ENCODE measurements around the gene FAM162A.

Gene FAM162A

DNA sequence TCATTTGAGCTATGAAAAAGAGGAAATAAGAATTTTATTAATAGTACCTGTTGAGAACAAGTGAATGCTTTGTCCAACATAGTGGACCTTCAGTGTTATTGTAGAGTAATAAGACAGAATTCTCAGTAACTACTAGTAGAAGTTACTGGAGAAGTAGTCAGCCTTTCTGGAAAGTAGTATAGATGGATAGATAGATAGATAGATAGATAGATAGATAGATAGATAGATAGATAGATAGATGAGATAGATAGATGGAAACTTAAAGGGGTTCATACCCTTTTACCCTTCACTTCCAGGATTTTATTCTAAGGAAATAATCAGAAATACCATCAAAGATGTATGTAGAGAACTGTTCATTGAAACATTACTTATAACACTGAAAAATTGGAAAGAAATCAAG is 5.2 kb downstream of the FAM162A start:
- no peak for DNase-seq (ENCODE audit: low spot score)

DNA sequence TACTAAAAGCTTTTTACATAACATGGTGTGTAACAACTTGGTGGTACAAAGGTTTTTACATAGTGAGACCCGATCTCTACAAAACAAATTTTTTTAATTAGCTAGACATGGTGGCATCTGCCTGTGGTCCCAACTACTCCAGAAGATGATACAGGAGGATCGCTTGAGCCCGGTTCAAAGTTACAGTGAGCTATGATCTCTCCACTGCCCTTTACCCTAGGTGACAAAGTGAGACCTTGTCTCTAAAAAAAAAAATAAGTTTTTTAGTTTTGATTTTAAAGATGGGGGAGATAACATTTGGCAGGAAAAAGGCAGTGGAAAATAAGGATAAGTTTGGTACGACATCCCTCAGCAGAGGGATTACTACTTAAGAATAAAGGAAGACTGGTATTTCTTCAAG is 5.9 kb downstream of the FAM162A start:
- no peak for DNase-seq (ENCODE audit: low spot score)

DNA sequence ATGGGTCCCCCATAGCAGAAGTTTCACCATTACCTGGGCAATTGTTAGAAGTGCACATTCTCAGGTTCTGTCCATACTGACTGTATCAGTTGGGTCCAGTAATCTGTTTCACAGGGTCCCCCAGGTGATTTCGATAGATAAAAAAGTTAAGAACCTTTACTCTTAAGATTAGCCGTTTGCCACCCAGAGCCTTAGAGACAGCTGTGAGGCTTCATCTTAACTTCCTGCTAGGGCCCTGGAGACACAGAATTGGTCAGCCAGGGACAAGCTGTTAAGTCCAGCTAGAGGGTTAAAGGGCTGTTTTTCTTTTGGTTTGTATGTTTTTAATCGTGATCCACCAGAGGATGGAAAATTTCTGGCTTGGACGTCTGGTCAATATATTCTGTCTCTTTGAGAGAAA is 6.7 kb downstream of the FAM162A start:
- DNase-seq (ENCODE audit: low spot score): peak; percentile 48

DNA sequence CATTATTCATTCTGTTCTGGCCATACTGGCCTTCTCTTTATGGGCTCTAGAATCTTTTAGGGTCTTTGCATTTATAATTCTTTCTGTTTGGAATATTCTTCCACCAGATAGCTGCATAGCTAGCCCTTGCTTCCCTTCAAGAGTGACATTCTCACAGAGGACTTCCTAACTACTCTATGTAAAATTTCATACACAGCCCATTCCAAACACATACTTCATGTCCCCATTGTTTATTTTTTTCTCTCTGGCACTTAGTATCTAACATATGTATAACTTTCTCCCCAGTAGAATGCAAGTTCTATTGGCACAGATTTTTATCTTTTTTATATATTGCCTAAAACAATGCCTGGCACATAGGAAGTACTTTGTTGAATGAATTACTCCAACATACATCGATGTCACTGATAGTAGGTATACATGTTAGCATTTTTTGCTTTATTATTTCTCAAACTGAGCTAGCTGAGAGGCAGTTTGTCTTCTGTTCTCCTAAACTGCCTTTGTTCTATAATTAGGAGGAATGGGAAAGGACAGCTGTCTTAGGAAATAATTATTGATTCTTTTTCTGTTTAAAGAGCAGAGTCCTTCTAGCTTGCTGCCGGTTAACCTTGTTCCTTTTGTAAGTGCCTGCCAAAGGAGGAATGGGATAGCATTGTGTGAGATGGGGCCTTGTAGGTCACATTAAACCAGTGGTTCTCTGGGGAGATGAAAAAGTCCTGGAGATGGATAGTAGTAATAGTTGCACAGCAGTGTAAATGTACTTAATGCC is 7.9 kb downstream of the FAM162A start:
- DNase-seq (ENCODE audit: low spot score): no peak

DNA sequence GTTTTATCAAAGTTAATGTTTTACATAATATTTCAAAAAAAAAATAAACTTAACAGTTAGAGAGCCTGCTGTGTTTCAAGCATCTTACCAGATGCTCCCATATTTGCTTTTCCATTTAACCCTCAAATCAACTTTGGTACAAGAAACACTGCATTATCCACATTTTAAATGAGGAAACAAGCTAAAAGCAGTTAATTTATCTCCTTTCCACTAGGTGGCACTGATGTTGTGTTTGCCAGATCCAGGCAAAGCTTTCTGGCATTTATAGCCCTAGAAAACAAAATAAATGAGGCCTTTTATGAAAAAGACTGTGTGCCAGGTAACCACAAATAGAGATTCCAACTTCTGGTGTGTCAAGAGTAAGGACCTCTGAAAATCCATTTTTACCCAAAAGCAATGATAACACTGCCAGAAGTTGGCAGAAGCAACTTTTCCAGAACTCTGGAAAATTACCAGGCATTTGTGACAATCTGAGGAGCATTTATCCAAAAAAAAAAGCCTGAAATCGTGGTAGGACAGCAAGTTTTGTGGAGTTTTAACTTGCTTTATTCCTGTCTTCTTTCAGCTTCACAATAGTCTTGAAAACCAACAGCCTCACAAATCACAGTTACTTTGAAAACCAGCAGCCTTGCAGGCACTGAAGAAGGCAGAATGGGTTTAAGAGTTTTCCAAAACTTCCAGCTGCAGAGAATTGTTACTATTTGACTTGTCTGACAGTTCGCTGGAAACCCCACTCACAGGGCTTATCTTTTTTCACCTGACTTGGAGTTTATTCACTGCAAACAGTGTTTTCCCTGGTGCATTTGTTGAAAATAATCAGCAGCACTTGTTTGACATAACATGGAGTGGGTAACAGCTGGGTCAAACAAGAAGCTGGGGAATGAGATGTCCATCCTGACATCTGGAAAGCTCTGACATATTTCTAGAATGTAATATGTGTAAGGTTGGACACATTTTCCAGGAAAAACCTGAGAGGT is 9.2 kb downstream of the FAM162A start:
- DNase-seq (ENCODE audit: low spot score): peak; percentile 21

DNA sequence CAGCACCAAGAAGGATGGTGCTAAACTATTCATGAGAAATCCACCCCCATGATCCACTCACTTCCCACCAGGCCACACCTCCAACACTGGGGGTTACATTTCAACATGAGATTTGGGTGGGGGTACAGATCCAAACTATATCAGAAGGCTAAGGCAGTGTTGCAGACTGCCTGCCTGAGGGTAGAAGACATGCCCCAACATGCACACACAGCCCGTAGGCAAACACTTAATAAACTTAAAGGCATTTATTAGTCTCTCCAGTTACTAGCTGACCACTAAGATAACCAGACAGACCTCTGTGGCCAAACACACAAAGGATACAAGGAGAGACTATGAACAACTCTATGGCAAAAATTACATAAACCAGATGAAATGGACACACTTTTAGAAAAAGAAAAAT is 10.2 kb downstream of the FAM162A start:
- DNase-seq (ENCODE audit: low spot score): no peak

DNA sequence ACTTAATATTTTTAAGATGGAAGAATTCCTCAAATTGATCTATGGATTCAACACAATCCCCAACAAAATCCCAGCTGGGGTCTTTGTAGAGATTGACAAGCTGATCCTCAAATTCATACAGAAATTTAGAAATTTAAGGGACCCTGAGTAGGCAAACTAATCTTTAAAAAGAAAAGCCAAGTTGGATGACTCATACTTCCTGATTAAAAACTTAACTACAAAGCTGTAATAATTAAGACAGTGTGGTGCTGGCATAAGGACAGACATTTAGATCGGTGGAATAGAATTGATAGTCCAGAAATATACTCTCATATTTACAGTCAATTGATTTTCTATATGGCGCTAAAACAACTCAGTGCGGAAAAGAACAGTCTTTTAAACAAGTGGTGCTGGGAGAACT is 11.6 kb downstream of the FAM162A start:
- no peak for DNase-seq (ENCODE audit: low spot score)

DNA sequence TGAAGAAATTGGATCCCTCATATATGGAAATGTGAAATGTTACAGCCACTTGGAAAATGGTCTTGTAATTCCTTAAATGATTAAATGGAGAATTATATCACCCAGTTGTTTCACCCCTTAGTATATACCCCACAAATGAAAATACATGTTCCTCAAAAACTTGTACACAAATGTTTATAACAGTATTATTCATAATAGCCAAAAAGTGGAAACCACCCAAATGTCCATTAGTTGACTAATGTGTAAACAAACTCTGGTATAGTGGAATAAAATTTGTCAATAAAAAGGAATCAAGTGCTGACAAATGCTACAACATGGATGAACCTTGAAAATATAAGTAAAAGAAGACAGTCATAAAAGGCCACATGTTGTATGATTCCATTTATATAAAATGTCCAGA is 12.5 kb downstream of the FAM162A start:
- no peak for DNase-seq (ENCODE audit: low spot score)

DNA sequence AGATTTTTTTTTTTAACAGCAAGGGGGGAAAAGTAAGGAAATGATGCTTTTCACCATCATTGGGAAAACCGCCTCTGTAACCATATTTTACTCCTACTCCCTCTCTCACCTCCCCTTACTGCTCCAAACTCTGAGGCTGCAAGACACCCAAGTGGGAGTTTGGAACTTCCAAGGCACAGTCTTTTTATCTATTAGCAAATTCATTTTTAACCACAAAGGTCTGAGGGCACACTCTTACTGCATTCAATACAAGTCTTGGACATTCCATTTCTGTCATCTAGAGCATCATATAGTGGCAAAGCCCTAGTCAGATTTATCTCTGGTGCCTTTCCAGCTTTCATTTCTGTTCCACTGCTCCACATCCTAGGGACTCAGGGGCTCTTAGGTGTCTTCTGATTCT is 13.2 kb downstream of the FAM162A start:
- DNase-seq (ENCODE audit: low spot score): no peak

DNA sequence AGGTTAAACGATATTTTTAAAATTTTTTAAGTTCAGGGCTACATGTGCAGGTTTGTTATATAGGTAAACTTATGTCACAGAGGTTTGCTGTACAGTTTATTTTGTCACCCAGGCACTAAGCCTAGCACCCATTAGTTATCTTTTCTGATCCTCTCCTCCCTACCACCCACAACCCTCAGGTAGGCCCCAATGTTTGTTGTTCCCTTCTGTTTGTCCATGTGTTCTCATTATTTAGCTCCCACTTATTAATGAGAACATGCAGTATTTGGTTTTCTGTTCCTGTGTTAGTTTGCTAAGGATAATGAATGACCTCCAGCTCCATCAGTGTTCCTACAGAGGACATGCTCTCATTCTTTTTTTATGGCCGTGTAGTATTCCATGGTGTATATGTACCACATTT is 14.9 kb downstream of the FAM162A start:
- no peak for DNase-seq (ENCODE audit: low spot score)

DNA sequence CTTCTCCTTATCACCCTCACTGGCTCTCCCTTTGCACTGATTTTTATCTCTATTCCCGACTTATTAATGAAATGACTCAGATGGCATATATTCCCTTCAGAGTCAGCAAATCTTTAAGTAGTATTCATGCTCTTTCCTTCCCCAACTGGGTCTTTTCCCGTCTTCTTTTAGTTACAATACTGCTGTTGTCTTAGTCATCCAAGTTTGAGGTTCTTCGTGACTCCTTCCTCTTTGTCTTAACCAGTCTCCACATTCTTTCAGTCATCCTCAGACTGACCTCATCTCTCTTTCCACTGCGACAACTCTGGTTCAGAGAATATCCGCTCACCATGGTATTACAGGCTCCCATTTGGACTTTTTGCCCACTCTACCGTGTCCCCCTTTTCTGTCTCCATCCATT is 19.5 kb downstream of the FAM162A start:
- DNase-seq (ENCODE audit: low spot score): no peak

DNA sequence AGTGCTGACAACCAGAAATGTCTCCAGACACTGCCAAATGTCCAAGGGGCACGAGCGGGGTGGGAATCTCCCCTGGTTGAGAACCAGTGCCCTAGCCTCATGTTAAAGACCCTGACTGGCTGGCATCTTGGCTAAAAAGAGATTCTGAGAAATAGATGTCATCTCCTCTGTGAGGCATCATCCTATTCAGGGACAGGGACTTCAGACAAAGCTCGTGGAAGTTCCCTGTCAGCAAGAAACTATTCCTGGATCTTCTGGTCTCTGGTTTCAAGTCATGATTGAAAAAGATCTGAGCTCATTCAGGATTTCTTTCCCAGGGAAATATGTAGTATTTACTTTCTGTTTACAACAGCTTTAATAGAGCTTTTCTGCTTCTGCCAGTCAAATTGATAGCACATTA is 21.0 kb downstream of the FAM162A start:
- no peak for DNase-seq (ENCODE audit: low spot score)

DNA sequence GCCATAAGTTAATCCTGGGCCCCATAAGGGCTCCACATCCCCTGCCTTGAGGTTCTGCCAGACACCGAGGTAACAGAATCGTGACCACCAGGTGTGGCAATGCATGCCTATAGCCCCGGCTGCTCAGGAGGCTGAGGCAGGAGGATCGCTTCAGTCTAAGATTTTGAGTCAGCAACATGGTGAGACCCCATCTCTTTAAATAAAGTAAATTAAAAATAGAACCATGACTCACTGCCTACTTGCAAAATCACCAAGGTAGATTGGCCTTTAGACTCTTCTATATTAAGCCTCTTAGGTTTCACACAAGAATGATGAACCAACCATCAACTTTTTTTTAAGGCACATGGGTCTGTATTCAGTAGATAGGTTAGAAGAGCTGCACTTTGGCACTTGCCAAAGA is 22.2 kb downstream of the FAM162A start:
- no peak for DNase-seq (ENCODE audit: low spot score)

DNA sequence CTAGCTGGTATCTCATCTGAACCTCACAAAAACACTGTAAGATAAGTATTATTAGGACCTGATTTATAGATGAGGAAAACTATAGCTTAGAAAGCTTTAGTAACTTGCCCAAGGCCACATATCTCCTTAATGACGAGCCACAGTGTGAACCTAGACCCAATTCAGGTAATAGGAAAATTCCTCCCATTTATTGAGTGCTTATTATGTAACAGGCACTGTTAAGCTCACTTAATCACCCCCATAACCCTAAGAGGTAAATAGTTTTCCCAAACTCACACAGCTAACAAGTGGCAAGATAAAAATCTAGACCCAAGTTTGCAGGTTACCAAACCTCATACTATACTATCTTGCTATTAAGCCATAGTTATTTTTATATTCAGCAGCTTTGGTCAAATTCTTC is 24.0 kb downstream of the FAM162A start:
- no peak for DNase-seq (ENCODE audit: low spot score)

DNA sequence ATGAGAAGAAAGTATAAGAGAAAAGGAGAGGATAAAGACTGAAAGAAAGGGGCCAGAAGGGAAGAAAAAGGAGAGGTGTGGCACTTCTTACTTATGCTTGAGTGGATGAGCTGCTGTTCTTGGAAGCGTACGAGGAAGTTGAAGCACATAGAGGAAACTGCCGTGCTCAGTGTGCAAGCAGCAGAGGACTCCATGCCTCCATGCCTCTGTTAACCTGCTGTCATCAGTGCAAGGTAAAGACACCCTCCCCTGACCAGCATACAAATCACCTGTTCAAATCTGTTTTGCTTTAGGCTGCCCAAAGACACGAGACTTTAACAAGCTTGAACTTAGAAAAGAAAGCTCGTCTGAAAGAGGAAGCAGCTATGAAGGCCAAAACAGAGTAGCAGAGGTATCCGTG is 25.5 kb downstream of the FAM162A start:
- DNase-seq (ENCODE audit: low spot score): no peak

DNA sequence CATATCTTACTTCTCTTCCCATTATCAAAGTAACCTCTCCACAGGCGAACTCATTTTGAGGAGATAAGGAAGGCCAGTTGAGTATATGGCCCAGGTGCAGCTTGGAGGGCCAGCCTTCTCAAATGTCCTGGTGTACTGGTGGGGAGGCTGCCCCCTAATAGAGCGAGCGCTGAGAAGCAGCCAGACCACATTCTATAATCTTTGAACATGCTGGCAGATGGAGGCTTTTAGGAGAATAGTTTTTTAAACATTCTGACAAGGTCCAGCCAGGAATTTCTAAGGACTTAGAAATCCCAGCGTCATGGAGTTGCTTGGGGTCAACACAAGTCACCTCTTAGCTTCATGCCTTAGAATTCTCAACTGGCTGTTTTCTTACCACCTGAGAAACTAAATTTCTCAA is 26.1 kb downstream of the FAM162A start:
- DNase-seq (ENCODE audit: low spot score): no peak

DNA sequence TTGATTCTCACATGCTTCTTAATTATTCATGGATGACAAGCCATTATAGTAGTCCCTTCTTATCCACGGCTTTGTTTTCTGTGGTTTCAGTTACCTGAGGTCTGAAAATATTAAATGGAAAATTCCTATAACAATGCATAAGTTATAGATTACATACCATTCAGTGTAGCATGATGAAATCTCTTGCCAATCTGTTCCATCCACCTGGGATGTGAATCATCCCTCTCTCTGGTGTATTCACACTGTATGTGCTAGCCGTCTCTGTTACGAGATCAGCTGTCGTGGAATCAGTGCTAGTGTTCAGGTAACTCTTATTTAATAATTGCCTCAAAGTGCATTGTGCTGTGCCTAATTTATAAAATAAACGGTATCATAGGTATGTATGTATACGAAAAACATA is 26.7 kb downstream of the FAM162A start:
- DNase-seq (ENCODE audit: low spot score): no peak

DNA sequence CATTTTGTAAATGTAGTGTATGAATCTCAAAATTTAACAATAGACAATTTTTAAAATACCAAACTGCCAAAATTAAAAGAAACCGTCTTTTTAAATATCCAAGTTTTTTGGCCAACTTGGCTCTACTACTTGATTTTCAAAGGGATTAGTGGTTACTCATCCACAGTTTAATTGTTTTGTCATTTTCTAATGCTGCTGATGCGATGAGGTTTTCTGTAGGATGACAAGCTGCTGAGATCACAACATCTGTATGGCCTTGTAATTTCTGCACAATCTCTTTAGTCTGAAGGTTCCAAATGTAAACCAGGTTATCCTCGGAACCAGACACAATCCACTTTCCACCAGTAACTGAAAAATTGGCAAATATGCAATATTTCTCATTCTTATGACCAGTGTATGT is 30.4 kb downstream of the FAM162A start:
- DNase-seq (ENCODE audit: low spot score): no peak

DNA sequence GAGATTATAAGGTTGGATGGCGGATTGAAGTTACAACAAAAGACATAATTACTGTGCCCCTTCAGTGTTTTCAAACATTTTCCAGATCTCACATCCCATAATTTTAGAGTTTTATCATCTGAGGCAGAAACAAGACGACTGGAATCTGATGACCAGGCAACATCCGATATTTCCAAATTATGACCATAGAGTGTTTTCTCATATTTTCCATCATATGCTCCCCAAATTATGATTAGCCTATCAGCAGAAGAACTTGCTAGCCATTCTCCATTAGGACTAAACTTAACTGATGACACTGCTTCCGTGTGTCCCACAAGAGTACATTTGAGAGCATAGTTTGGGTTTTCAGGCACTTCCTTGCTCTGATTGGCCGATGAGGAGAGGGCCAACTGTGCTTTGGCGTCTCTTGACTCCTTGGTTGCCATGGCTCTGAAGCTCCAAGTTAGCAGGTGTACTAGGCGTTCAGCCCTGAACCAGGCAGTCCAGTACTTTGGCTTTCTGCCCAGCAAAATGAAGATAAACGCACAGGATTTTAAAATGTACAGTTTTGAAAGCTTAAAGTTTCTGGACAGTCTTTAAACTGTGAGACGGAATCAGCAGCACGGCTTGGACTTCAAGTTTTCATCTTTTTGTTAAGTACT is 31.2 kb downstream of the FAM162A start:
- peak; percentile 46 for DNase-seq (ENCODE audit: low spot score)

DNA sequence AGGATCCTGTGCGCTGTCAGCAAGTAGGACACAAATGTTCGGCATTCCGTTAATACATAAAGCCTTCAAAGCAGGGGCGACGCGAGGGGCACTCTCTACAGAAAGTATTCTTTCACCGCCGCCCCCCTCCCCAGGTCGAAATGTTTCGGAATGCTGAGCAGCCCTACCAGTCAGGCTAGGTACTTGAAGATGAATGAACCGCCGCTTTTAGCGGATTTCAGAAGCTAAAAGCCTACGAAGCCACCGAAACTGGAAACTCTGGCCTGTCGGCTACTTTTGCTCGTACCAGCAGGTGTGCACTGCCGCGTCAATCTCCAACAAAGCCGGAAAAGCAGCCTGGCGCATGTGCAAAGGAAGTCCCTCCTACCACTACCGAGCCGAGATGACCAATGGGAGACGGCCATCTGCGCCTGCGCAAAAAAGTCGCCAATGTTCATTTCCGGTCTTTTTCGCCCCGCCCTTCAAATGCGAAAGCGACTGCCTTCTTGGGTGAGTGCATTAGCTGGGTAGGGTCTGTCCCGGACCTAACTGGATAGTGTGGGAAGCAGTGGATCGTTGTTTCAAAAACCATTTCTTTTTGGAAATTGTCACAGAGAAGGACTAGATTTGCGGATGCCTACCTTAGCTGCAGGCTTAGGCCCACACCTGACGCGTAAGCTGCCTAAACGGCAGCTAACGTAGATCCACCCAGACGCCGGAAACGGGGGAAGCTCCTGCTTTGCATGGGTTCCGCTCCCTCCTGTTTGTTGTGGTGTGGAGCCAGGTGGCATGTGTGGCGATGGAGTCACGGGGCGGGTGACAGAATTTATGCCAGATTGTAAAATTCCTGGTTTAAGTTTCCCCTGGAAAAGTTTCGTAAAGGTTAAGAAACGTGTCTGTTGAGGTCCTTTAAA is 32.0 kb downstream of the FAM162A start, which contains the start of gene WDR5B:
TSS of gene WDR5B (minus strand) at position 301 of the 893 bp plus-strand sequence. CDS start 534 bp downstream, outside the sequence.
- peak; percentile 99 for DNase-seq (ENCODE audit: low spot score)

DNA sequence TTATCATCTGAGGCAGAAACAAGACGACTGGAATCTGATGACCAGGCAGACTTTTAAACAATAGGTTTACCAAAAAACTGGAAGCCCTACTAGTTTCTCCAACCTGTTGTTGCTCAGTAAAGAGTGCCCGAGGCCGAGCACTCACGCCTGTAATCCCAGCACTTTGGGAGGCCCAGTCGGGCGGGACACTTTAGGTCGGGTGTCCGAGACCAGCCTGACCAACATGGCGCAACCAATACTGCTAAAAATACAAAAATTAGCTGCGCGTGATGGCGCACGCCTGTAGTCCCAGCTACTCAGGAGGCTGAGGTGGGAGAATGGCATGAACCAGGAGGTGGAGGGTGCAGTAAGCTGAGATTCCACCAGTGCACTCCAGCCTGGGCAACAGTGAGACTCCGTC is 33.0 kb downstream of the FAM162A start:
- DNase-seq (ENCODE audit: low spot score): no peak

DNA sequence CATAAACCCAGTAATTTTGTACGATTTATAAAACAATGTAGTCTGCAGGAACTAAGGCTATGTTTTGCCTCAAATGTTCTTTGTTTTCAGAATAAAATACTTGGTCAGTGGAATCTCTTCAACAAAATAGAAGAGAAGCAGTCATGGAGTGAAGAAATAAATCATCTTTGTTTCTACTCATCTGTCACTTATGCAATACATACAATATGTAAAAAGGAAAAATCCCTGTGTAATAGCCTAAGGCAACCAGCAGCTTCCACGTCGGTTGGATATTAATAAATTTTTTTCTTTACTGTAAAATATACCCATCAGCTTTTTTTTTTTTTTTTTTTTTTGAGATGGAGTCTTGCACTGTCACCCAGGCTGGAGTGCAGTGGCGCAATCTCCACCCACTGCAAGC is 37.1 kb downstream of the FAM162A start:
- DNase-seq (ENCODE audit: low spot score): no peak

All from hepatic stellate cell (primary cell).